Panc1 (cell line): Measurements from ENCODE around the gene MAPT.

Experiments
- CTCF ChIP-seq: fragments of 450-650 bp; IDR thresholded peaks from 2 replicates; pipeline ENCODE4 v1.5.1; 2017; ENCODE audit warnings: mild to moderate bottlenecking
- POLR2AphosphoS5 ChIP-seq: IDR thresholded peaks from 2 replicates; pipeline ENCODE4 v1.6.1; 2012; ENCODE audit warnings: mild to moderate bottlenecking, low read depth, low read length, moderate library complexity
- REST ChIP-seq, 2 experiments: IDR thresholded peaks; 2 replicates each; pipeline ENCODE4 v1.6.1; 2011 to 2012; ENCODE audit warnings: low read depth in 2 of 2, control low read depth in 1 of 2, low read length in 1 of 2, mild to moderate bottlenecking in 1 of 2, moderate library complexity in 1 of 2; ENCODE audit not compliant: insufficient read depth in 1 of 2

- TF ChIP-seq CTCF: no peak
- no peak for TF ChIP-seq POLR2AphosphoS5
- no peak for TF ChIP-seq REST (IDR thresholded peaks at IDR 0.05; ENCODE audit: insufficient read depth in 1 of 2, low read depth in 2 of 2, low read length in 1 of 2)
Observed at GRCh38 chr17:46038414-46038813, 144.1 kb downstream of the MAPT start.
